Measurements from ENCODE around the gene SPANXN5.

DNA sequence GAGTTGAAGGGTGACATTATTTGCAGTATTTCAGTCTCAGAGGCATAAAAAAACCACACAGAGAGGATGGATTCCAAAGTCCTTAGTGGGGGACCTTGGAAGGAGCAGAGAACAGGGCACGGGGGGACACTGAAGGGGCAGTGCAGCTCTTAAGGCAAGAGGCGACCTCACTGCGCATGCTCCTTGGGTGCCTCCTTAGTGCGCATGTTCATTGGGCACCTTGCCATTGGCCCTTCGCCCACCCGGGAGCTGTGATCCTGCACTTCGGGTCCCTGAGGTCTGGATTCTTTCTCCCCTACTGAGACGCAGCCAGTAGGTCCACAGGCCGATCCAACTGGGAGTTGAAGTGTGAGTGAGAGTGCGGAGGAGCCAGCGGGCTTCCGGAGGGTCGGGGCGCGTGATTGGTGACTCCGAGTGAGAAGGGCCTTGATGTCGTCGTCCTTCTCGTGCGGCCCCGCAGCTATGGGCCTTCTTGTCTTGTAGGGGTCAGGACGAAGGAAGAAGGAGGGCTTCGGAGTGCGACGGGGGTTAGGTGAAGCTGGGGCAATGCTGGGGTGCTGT, 13.9 kb upstream of the SPANXN5 start, which contains the start of gene XAGE5:
- TF ChIP-seq, protein P1, sequence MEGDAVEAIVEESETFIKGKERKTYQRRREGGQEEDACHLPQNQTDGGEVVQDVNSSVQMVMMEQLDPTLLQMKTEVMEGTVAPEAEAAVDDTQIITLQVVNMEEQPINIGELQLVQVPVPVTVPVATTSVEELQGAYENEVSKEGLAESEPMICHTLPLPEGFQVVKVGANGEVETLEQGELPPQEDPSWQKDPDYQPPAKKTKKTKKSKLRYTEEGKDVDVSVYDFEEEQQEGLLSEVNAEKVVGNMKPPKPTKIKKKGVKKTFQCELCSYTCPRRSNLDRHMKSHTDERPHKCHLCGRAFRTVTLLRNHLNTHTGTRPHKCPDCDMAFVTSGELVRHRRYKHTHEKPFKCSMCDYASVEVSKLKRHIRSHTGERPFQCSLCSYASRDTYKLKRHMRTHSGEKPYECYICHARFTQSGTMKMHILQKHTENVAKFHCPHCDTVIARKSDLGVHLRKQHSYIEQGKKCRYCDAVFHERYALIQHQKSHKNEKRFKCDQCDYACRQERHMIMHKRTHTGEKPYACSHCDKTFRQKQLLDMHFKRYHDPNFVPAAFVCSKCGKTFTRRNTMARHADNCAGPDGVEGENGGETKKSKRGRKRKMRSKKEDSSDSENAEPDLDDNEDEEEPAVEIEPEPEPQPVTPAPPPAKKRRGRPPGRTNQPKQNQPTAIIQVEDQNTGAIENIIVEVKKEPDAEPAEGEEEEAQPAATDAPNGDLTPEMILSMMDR (IDR thresholded peaks at IDR 0.05; ENCODE audit: poor library complexity), result no peak
- TF ChIP-seq EZH2 (IDR thresholded peaks at IDR 0.05; ENCODE audit: borderline replicate concordance), result no peak
- no peak for TF ChIP-seq EZH2phosphoT487 (IDR thresholded peaks at IDR 0.05; ENCODE audit: low read depth, severe bottlenecking, unreplicated experiment)
